HG03025 (cell line): ENCODE measurements around the gene NCK2.

ENCODE experiments used
- ATAC-seq: cut with Tn5 transposase; IDR thresholded peaks from one replicate; pipeline ENCODE4 v1.9.1; 2021; ENCODE audit warnings: mild to moderate bottlenecking, moderate library complexity; ENCODE audit not compliant: unreplicated experiment, low FRiP score

NCK2 gene

DNA sequence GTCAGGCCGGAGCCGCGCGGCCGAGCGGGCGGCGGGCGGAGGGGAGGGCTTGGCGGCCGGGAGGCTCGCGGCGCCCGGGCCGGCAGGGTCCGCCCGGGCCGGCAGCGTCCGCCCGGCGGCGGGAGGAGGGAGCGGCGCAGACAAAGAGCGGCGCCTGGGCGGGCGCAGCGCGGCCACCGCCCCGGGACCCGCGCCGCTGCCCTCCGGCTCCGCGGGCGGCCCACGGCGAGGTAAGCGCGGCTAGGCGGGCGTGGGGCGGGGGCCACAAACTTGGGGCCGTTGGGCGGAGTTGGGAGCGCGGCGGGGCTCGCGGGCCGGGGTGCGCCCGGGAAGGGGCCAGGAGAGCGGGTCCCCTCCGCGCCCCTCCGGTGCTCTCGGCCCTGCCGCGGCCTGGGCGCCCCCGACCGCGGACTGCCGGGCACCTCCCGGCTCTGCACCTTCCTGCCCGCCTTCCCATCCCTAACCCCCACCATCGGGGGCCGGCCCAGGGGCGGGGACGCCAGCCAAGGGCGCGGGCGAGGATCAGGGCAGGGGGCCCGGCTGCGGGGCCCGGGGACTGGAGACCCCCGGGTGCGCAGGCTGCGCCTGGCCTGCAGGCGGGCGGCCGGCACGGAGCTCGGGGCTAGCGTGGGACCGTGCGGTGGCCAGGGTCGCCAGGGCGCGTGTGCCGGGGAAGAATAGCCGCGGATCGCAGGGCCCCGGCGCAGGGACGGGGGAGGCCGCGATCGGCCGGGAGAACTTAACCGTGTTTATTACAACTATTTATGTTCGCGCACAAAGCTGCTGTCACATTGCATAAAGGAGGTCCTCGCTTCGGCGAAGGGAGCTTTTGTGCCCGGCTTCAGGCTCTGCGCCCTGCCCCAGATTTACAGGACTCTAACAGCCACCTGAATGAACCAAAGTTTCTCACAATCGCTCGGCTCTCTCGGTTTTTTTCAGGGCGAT, at the start of gene NCK2:
Gene NCK2 (plus strand): TSS at position 4 of the 945 bp plus-strand sequence. CDS start 110,152 bp downstream, outside the sequence.
- peak; percentile 5 for ATAC-seq

GRCh38 chr2:105697781-105698449, 46.8 kb upstream of the NCK2 start:
- ATAC-seq: no peak

DNA sequence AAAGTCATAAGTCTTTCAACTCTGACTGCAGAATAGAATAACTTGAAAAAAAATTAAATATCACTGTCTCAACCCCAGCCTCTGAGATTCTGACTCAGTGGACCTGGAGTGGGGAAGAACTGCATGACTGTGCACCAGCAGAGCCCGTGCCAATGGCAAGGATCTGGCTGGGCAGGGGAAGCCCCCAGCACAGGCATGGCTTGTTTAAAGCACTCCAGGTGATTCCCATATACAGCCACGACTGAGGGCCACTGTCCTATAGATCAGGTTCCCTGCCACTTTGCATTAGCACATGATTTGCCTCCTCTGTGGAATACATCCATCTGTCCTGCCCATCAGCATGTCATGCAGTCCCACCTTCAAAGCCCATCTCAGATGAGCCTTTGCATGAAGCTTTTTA, 45.9 kb upstream of the NCK2 start:
- no peak for ATAC-seq

- ATAC-seq: no peak
Measured at GRCh38 chr2:105701042-105701441, 43.7 kb upstream of the NCK2 start.

DNA sequence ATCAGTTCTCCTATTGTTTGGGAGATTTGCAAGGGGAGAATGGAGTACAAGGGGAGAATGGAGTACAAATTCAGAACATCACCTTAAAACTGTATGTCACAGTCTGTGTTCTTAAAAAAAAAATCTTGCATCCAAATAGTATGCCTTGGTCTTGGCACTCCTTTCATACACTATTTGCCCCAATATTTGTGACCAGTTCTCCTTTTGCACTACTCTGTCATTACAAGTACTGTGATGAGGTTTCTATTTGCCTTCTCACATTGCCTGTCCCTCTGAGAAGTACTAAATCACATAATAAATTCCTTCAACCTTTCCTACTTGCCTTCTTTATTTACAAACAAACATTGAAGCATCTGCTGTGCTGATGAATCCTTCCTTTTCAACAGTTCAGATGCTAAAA, 36.0 kb upstream of the NCK2 start:
- no peak for ATAC-seq

DNA sequence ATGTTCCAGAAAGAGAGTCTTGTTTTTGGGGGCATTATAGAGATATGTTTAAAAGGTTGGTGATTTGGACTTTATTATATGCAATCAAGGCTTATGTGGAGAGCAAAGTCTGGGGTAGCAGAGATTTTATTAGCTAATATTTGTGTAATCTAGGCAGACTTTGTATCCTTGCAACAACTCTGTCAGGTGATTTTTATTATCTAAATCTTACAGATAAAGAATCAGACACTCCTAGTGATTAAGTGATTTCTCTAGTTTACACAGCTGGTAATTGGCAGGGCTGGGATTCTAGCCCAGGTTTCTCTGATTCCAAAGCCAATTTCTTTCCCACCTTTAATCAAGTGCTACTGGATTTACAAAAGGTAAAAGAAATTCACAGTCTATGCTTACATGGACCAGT, 33.3 kb upstream of the NCK2 start:
- no peak for ATAC-seq

DNA sequence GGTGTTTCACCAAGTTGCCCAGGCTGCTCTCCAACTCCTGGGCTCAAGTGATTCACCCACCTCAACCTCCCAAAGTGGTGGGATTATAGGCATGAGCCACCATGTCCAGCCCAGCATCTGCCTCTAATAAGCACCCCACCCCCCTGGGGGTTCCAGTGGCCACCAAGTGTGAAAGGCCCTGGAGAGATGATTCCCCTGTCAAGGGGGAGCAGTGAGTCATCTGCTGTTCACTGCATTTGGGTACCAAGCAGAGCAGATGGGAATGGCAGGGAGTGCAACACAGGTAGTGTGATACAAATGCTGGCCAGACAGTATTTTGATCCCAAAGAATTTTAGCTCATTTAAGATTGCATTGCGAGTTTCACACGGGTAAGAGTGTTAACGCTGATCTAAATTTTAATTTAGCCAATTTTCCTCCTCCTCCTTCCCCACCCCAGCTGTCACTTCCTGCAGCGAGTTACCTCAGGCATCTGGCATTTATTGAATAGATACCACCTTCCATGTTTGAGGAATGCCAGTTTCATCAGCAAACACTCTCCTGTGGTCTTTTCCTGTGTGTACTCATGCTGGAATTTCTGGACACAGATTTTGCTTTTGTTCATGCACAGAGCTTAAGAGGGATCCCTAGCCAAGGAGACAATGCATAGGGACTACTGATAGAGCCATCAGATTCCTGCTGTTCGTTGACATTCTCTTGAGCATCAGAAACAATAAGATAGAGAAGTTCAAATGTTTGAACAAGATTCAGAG, 32.4 kb upstream of the NCK2 start:
- no peak for ATAC-seq

DNA sequence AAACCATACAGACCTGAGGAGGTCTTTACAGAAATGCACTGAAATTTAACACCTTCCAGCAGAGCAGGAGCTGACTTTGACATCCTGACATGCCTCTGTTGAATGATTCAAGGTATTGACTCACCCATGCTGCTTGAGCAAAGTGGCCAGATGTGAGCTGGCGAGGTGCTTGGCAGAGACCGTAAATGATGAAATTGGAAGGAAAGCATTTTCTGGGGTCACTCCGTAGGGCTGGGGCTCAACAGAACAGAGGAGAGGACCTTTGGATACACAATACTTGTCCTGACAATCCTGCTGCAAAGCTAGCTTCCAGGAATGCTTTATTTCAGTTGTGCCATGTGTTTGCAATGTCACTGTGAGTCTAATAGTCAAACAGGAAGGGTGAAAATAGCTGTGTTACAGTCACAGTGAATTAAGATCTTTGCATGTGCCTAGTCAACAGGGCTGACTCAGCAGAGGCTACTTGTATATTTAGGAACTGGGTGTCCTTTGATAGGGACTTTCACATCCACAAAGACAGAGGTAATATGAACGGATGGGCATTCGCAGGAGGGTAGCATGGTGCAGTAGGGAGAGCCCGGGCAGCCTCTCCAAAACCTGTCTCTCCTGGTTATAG, 31.6 kb upstream of the NCK2 start:
- no peak for ATAC-seq

DNA sequence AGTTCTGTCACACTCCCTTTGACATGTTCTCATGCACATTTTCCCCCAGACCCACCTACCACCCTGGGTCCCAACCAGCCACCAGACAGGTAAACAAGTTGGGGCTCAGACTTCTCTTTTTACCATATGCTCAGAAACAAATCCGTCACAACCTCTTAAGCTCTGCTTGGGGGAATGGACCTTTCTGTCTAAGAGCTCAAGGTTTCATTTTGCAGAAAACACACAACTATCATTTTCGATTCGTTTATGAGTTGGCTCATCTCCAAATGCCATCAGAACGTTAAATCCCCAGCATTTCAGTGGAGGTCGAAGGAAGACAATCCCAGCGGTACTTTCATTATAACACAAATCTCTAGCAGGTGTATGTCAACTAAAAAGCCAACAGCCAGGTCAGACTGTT, 30.6 kb upstream of the NCK2 start:
- ATAC-seq: no peak

DNA sequence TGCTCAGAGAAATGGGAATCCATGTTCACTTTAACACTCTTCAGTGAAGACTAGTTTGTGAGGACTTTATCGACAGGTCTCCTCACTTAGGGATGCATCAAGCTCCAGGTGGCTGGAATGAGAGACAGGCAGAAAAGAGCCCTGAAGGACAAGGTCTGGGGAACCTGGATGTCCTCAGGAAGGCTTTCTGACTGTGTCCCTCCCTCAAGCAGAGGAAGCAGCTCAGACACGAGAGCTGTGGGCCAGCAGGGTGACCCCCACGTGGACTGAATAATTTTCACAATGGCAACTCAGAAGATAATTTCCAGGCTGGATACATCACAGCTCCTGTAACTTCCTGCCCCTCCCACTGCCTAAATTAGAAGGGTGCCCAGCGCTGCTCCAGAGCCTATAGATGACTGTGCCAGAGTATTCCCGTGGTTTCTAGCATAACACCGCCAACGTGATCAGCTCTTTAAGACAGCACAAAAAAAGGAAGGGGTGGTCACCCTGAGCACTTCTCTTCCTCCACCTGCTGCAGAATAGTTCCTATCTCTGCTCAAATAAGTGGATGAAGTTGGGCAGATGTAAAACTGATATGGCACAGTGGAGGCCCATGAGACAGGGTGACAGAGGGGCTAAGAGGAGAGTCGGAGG, 25.7 kb upstream of the NCK2 start:
- no peak for ATAC-seq

GRCh38 chr2:105721991-105722511, 22.7 kb upstream of the NCK2 start:
- no peak for ATAC-seq

DNA sequence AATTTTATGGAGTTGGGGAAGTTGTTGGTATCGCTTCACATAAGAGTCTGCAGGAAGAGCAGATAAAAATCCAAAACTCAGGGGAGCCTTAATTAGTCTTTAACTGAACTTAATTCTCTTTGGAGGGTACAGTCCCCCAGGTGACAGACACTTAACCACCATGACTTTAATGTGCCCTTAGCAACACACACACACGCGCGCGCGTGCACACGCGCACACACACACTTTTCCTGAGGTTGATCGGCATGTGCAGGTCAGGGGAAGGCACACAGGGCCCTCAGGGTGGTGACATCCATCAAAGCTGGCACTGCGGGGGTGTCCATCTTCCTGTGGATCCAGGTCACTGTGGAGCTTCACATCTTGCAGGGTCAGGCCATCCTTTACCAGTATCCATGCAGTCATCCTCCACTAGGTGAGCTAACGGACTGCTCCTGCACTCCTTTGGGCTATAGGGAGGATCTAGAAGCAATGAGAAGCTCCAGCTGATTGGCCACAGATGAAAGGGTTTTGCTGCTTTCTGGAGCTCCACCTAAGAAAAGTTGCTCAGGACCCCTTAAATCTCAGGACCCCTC, 21.9 kb upstream of the NCK2 start:
- ATAC-seq: no peak

GRCh38 chr2:105723431-105723830, 21.3 kb upstream of the NCK2 start:
- ATAC-seq: no peak

GRCh38 chr2:105725388-105725787, 19.3 kb upstream of the NCK2 start:
- peak; percentile 46 for ATAC-seq

- ATAC-seq: no peak
Measured at GRCh38 chr2:105730170-105730569, 14.5 kb upstream of the NCK2 start.

- ATAC-seq: no peak
Measured at GRCh38 chr2:105731511-105731910, 13.2 kb upstream of the NCK2 start.

DNA sequence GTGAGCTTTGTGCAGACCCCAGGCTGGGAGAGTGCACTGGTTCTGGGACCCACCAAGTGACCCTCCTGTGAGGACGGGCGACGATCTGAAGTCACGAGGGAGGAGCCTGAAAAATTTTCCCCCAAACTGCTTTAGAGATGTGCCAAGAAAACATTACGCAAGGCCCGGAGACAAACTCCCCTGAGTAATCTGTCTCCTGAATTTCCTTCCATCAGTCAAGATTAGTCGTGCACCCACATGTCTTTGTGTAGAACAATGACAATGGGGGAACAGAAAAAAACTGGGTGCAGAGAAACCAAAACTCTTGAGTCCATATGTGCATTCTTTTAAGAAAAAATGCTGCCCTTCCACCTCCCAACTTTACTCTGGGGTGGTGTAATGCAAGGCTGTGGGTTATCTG, 12.6 kb upstream of the NCK2 start:
- ATAC-seq: no peak

DNA sequence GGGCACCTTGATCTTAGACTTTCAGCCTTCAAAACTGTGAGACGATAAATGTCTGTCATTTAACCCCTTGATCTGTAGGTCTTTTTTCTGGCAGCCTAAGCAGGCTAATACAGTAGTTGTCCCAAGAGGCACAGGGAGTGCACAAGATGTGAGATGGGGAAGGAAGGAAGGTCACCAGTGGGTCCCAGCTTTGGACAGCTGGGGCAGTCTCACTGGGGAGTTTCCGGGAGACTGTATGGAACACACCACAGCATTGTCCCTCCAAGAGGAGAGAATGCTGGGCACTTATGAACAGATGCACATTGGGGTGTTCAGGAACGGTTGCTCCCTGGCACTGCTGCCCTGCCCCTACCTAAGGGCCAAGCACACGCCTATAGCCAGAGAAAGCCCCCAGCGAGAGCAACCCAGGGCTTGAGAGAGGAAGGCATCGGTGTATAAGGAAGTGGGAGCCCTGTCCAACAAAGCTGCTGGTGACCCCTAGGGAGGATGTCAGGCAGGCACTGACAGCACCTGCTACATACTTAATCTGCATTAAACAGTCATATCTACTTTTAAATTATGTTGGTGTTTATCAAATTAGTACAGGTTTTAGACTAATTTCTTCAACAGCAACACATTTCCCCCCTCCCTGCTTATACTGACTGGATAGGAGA, 11.6 kb upstream of the NCK2 start:
- no peak for ATAC-seq

DNA sequence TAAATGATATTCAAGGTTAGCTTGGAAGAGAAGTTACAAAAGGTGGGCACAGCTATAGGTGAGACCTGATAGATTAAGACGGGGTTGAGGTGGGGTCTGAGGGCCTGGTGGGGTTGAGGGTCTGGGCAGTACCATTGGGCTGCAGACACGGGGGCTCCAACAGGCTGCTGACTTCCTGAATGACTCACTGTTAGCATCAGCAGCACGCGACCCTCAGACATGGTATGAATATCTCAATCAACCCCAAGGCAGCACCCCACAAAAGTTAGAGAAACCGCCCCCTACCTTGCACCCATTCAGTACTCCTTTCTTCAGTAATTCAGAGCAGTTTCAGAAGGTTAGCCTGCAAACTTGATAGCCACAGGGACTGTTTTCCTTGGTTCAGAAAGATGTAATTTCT, 10.8 kb upstream of the NCK2 start:
- ATAC-seq: no peak
